Effector CD4-positive, alpha-beta T cell (primary cell): ENCODE measurements around the gene BICD1.
"Not testable (repeated sequence)": the region's sequence is repeated elsewhere in the genome, so short reads cannot be mapped to it uniquely, and the experiment has no call there.

Experiments used
- DNase-seq: peaks from one replicate; pipeline ENCODE4 v3.0.0-alpha.2; 2020

BICD1 gene

GRCh38 chr12:32196250-32197198 lies 89.9 kb downstream of the BICD1 start:
- no peak for DNase-seq

- DNase-seq, result no peak
Observed at GRCh38 chr12:32197421-32197820, 90.8 kb downstream of the BICD1 start.

GRCh38 chr12:32198555-32198954 lies 91.9 kb downstream of the BICD1 start:
- no peak for DNase-seq

GRCh38 chr12:32201096-32201495 lies 94.4 kb downstream of the BICD1 start:
- DNase-seq, result no peak

GRCh38 chr12:32201976-32202375 lies 95.3 kb downstream of the BICD1 start:
- DNase-seq, result no peak

GRCh38 chr12:32205731-32206130 lies 99.1 kb downstream of the BICD1 start:
- DNase-seq, result no peak

GRCh38 chr12:32208355-32208754 lies 101.7 kb downstream of the BICD1 start:
- no peak for DNase-seq

- DNase-seq, result no peak
Observed at GRCh38 chr12:32211066-32211899, 104.6 kb downstream of the BICD1 start.

- DNase-seq, result no peak
Observed at GRCh38 chr12:32211900-32212156, 105.2 kb downstream of the BICD1 start.

- DNase-seq, result no peak
Observed at GRCh38 chr12:32214723-32215122, 108.1 kb downstream of the BICD1 start.

GRCh38 chr12:32217354-32218310 lies 111.0 kb downstream of the BICD1 start:
- no peak for DNase-seq

GRCh38 chr12:32223941-32224340 lies 117.3 kb downstream of the BICD1 start:
- DNase-seq, result no peak

GRCh38 chr12:32226768-32227167 lies 120.1 kb downstream of the BICD1 start:
- no peak for DNase-seq

GRCh38 chr12:32229971-32230612 lies 123.4 kb downstream of the BICD1 start:
- DNase-seq, result no peak

GRCh38 chr12:32230613-32230993 lies 124.0 kb downstream of the BICD1 start:
- DNase-seq, result no peak

- not testable (repeated sequence) for DNase-seq
Observed at GRCh38 chr12:32231361-32231760, 124.7 kb downstream of the BICD1 start.

GRCh38 chr12:32233568-32233967 lies 126.9 kb downstream of the BICD1 start:
- DNase-seq, result no peak

GRCh38 chr12:32235251-32235650 lies 128.6 kb downstream of the BICD1 start:
- DNase-seq, result no peak

- DNase-seq, result no peak
Observed at GRCh38 chr12:32240162-32240561, 133.5 kb downstream of the BICD1 start.

GRCh38 chr12:32240831-32241230 lies 134.2 kb downstream of the BICD1 start:
- DNase-seq, result no peak

GRCh38 chr12:32242641-32243040 lies 136.0 kb downstream of the BICD1 start:
- DNase-seq, result no peak

GRCh38 chr12:32248441-32249140 lies 141.9 kb downstream of the BICD1 start:
- no peak for DNase-seq
